Kidney epithelial cell (primary cell): ENCODE measurements around the gene UNC50. TPM values are rescaled to one million over a fixed set of nuclear protein-coding genes. Genes with fewer than 3 reads are reported as not detected.

ENCODE experiments used
- DNase-seq: peaks from one replicate; pipeline ENCODE4 v3.0.0-alpha.2; 2010; ENCODE audit warnings: low read depth
- H3K27me3 ChIP-seq: 2 replicates; pipeline ENCODE4 v1.6.0; 2011; ENCODE audit warnings: low read length; ENCODE audit not compliant: control insufficient read depth, insufficient read depth
- H3K36me3 ChIP-seq: 2 replicates; pipeline ENCODE4 v1.5.1; 2011; ENCODE audit warnings: low read length; ENCODE audit not compliant: control insufficient read depth, insufficient read depth
- H3K4me3 ChIP-seq: 2 replicates; pipeline ENCODE4 v1.5.1; 2011; ENCODE audit warnings: low read depth, mild to moderate bottlenecking, control low read depth, low read length
- CTCF ChIP-seq: IDR thresholded peaks from 2 replicates; pipeline ENCODE4 v1.5.1; 2011; ENCODE audit warnings: mild to moderate bottlenecking, moderate library complexity, low read length, control low read depth, inconsistent platforms; ENCODE audit not compliant: insufficient read depth, poor library complexity, severe bottlenecking
- total RNA-seq: library from RNA; depleted of rRNA; stranded (reverse); fragments of >200 nt; gene quantifications from 2 replicates; pipeline ENCODE4 v1.2.3, GENCODE V29; 2015

UNC50 gene
- total RNA-seq, 1 donor from 2014 or later, result 57.1 TPM

GRCh38 chr2:98617149-98617548, 8.8 kb downstream of the UNC50 start:
- DNase-seq, result no peak
- Histone ChIP-seq H3K36me3 (peaks cover 1% of the 10 kb centered on the region), H3K27me3 (no peaks in the 10 kb centered on the region), H3K4me3 (no peak overlapping the region)
- no peak for TF ChIP-seq CTCF

DNA sequence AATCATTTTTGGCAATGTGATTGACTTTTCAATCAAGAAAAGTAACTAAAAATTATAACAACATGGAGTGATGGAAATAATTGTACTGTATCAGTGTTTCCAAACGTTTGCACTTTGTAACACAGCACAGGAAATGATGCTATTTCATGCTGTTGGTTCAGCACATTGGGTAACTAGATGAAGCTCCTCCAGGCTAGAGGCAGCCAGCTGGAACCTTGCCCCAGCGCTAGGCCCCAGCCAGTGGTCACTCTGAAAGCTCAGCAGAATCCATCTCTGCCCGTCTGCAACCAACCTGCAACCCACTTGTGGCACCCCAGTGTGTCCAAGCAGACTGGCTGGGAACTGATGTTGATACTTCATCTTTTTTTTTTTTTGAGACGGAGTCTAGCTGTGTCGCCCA, 15.3 kb downstream of the UNC50 start:
- Histone ChIP-seq H3K36me3 (no peaks in the 10 kb centered on the region), H3K4me3 (no peak overlapping the region), H3K27me3 (no peaks in the 10 kb centered on the region)
- no peak for TF ChIP-seq CTCF
- DNase-seq, result no peak

GRCh38 chr2:98632351-98632750, 24.0 kb downstream of the UNC50 start:
- Histone ChIP-seq H3K4me3 (no peak overlapping the region), H3K27me3 (no peaks in the 10 kb centered on the region), H3K36me3 (no peaks in the 10 kb centered on the region)
- TF ChIP-seq CTCF, result no peak
- no peak for DNase-seq

DNA sequence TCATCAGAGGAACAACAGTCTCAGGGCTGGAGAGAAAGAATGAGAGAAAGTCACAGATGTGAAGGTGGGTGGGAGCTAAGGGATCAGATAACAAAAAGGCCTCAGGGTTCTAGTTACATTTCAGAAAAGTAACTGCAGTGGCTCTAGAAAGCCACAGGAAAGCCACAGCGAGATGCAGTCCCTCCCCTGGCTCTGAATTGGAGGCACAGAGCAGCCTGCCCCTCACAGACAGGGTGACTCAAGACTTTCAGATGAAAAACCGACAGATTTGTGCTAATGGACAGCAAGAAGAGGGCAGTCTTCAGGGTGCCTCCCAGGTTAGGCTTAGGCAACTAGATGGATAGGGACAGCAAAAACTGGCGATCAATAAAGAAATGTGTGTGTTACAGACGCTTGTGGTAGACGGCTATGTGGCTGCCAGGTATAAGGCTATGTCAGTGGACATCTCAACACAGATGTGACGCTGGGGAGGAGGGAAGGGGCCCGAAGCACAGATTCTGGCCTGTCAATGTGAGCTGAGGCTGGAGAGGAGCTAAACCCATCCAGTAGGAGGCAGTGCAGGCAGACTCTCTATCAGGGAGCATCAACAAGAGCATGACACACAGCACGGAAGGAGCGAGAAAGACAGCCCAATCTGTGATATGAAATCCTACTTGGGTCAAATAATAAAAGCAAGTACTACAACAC, 26.2 kb downstream of the UNC50 start:
- Histone ChIP-seq H3K27me3 (no peaks in the 10 kb centered on the region), H3K36me3 (no peaks in the 10 kb centered on the region), H3K4me3 (no peak overlapping the region)
- no peak for DNase-seq
- peak; percentile 38 for TF ChIP-seq CTCF

- no peak overlapping the region for H3K4me3 ChIP-seq
- H3K27me3 ChIP-seq, result no peaks in the 10 kb centered on the region
- TF ChIP-seq CTCF, result no peak
- H3K36me3 ChIP-seq, result no peaks in the 10 kb centered on the region
- no peak for DNase-seq
Observed at GRCh38 chr2:98637401-98638147, 29.2 kb downstream of the UNC50 start.
